HG02642 (cell line): ENCODE results near the gene UQCRHL.

Experiments
- ATAC-seq: cut with Tn5 transposase; IDR thresholded peaks from one replicate; pipeline ENCODE4 v1.9.1; 2021; ENCODE audit warnings: mild to moderate bottlenecking; ENCODE audit not compliant: unreplicated experiment, poor library complexity

The UQCRHL gene

DNA sequence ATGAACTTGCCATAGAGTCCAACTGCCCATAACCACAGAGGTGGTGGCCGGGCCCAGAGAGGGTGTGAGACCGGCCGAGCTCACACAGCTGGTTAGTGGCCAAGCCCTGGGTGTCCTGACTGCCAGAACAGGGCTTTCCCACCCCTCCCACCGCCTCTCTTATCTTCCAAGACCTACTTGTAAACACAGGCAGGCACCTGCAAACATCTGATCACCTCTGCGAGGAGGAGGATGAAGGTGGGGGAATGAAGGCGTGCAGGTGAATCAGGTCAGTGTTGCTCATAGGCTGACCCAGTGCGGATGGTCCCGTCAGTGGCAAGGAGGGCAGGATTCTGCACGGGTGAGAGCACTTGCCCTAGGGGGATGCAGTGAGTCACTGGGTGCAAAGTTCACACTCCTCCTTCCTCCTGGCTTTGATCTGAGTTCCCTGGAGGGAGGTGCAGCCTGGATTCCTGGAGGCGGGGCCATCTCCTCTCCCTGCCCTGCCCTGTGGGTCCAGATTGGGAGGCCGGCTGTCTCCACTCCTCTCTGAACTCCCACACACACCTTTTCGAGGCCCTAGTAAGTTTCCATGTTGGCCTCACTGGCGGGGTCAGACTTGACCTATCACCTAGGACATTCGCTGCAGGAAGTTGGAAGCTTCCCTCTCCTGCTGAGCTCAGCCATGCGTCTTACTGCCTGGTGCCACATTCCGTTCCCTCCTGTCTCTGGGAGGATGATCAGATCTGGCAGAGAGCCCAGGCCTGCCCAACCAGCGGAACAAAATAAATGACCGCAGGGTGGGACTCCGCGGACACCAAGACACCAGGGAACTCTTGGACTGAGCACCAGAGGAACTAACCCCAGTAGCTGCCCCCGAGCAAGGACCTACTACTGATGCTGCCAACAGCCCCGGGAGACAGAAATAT, 7.3 kb downstream of the UQCRHL start:
- no peak for ATAC-seq

DNA sequence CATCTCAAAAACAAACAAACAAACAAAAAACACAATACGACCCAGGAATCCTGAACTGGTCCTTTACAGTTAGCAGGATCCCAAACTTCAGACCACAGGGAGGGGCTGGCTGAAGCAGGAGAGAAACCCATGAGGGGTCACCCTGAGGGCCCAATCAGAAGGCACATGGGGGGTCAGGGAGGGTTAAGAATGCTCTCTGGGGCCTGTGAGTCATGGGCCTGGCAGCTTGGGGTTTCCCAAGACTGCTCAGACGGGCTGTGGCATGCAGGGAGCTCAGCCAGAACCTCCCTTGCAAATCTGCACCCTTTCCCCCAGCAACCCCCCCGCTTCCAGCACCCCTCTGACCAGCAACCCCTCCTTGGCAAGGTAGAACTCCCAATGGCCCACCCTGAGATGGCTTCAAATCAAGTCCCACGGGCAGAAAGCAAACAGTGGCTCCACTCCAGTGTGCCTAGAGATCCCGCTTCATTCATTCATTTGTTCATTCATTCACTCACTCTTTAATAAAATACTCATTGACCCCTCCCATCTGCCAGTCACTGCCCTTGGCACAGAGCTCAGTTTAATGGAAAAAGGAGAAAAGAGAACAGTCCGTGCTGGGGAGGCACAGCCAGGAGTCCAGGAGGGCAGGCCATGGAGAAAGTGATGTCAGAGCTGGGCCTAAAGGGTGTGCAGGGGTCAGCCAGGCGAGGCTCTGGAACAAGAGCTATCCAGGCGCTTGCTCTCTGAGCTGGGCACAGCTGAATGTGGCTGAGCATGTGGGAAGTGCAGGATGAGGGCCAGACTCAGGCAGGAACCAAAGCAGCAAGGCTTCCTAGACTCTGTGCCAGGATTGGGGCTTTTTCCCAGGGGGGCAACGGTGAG, 8.2 kb downstream of the UQCRHL start:
- no peak for ATAC-seq

DNA sequence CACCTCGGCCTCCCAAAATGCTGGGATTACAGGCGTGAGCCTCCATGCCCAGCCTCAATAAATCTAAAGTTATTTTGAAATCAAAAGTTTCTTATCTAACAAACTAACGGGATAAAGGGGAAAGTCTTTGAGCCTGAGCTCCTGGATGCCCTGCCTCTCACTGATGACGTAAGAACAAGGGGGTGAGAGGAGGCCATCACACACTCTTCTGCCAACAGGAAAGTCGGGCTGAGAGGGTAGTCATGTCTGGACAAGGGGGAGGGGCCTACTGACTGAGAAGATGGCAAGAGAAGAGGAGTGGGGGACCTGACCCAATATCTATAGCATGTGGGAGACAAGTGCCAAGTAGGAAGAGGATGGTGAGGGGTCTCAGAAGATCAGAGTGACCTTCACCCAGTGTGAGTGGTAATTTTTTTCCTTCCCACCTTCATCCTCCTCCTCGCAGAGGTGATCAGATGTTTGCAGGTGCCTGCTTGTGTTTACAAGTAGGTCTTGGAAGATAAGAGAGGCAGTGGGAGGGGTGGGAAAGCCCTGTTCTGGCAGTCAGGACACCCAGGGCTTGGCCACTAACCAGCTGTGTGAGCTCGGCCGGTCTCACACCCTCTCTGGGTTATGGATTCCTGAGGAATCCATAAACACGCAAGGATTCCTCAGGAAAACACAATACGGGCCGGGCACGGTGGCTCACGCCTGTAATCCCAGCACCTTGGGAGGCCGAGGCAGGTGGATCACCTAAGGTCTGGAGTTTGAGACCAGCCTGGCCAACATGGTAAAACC, 9.6 kb downstream of the UQCRHL start:
- ATAC-seq, result no peak

DNA sequence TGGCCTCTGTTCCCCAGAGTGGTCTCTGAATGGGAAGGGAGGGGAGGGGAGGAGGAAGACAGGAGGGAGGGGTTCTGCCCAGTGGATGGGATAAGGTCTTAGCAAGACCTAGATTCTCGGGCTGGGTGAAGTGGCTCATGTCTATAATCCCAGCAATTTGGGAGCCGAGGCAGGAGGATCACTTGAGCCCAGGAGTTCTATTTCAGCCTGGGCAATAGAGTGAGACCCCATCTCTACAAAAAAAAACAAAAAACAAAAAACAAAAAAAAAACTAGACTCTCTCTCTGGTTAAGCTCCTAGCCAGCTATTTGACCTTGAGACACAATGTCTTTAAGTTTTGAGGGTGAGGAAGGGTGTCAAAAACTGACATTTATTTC, 11.4 kb downstream of the UQCRHL start:
- no peak for ATAC-seq

DNA sequence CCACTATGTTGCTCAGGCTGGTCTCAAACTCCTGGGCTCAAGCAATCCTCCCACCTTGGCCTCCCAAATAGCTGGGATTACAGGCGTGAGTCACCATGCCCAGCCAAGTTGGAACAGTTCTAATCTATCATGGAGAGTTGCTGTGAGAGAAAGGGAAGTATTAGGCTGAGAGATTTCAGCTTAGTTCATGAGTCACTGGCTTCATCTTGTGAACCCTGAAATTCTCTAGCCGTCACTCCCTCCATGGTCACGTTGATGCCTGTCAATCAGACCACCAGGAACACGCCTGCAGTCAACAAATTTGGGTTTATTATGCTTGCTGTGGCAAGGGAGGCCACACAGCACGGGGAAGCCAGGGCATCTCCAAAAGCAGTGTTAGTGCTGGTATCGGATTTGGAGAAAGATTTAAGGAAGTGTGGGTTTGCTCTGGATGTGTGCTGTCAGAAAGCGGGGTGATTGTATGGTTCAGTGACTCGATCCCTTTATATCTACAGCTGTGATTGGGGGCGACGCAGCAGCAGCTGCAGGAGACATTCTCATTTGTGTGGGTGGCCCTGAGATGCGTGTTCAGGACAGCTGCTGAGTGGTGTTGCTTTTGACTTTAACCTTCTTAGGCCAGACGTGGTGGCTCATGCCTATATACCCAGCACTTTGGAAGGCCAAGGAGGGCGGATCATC, 18.7 kb downstream of the UQCRHL start:
- ATAC-seq, result no peak

DNA sequence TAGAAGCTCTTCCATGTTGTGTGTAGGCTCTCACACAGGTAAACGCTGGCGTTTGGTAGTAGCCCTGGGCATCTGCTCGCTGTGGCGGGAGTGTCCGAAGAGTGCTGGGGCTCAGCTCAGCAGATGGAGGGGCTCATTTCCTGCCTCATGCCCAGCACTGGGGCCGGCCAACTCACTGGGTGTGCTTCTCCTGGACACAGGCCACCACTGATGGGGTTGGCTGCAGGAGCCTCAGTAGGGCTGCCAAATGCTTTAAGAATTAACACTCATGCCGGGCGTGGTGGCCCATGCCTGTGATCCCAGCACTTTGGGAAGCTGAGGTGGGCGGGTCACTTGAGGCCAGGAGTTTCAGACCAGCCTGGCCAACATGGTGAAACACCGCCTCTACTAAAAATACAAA, 20.9 kb downstream of the UQCRHL start:
- ATAC-seq, result no peak

DNA sequence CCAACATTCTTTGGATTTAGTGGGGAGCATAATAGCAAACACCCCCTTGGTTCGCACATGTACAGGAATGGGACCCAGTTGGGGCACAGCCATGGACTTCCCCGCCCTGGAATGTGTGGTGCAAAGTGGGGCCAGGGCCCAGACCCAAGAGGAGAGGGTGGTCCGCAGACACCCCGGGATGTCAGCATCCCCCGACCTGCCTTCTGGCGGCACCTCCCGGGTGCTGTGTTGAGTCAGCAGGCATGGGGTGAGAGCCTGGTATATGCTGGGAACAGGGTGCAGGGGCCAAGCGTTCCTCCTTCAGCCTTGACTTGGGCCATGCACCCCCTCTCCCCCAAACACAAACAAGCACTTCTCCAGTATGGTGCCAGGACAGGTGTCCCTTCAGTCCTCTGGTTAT, 21.8 kb downstream of the UQCRHL start:
- ATAC-seq, result no peak

DNA sequence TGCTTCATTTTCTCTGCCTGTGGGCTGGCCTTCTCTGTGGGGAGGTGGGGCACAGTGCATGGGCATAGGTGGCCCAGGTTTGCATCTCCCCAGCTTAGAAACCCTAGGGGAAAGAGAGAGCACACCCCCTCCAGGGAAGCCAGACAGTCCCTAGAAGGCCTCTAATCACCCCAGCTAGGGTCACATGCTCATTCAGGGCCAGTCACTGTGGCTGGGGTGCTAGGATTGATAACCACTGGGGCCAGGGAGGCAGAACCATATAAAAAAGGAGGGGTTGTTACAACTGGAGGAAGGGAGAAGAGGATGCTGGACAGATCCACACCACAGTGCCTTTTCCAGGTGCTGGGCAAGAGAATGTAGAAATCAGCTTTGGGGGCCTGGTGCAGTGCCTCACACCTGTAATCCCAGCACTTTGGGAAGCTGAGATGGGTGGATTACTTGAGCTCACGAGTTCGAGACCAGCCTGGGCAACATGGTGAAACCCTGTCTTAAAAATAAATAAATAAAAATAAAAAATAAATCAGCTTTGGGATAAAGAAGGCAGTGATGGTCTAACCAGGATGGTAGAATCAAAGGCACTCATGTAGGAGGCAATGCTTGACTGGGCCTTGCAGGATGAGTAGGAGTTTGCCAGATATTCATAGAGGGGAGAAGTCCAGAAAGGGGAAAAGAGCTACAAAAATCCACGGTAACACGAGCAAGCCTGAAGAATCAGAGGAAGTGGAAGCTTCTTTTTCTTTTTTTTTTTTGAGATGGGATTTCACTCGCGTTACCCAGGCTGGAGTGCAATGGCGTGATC, 29.3 kb downstream of the UQCRHL start:
- no peak for ATAC-seq

DNA sequence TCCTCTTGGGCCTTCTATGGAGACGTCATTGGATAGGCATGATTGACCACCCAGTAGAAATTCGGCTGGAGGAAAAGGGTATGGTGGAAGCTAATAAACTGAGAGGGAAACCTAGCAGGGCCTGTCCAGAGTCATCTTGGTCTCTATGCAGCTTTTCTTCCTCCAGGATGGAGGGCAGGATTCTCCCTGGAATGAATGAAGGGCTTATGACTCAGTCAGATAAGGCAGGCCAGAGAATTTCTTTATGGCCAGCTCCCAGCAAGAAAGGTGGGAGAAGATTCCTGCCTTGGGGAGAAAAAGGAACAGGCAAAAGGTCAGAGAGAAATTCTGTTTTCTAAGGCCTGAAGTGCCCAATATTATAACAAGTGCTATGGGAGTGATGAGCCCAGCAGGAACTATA, 31.7 kb downstream of the UQCRHL start:
- no peak for ATAC-seq

DNA sequence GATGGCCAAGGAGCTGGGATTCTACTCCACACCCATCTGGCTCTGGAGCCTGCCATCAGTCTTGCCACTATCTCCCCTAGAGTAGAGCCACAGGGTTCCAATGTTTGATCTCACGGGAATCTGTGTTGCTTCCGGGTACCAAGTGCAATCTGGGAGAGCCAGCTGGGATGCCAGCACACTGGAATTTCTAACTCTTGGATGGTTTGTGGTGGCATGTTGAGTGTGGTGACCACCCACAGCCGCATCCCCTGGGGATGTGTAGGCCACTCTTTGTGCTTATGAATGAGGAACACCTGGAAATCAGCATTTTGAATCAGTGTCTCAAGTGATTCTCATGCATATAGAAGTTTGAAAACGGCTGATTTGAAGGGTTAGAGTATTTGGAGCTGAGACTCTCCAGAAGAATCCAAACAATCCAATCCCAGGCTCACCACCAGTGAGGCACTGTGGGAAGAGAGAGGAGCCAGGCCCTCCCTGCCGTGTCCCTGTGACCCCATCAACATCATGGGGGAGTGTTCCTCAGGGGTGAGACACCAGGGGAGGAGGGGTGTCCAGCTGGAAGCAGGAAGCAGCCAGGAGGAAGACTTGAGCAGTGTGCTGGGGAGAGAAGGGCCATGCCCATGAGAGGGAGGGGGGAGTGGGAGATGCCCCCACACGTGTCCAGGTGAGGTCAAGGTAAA, 35.5 kb downstream of the UQCRHL start:
- no peak for ATAC-seq

DNA sequence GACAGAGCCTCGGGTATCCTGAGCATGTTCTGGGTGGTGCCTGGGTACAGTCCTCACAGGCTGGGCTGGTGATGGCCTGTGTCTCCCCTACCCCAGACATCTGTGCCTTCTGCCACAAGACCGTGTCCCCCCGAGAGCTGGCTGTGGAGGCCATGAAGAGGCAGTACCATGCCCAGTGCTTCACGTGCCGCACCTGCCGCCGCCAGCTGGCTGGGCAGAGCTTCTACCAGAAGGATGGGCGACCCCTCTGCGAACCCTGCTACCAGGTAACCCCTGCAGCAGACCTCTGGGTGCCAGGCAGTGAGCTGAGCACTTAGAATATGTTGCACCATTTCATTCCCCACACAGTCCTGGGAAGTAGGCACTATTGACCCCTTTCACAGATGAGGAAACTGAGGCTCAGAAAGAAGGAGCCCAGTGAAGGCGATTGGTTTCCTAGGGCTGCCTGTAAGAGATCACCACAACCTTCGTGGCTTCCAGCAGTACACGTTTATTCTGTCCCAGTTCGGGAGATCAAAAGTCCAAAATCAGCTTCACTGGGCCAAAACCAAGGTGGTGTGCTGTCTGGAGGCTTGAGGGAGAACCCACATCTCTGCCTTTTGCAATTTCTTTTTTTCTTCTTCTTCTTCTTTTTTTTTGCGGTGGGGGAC, 37.0 kb downstream of the UQCRHL start:
- ATAC-seq, result no peak

DNA sequence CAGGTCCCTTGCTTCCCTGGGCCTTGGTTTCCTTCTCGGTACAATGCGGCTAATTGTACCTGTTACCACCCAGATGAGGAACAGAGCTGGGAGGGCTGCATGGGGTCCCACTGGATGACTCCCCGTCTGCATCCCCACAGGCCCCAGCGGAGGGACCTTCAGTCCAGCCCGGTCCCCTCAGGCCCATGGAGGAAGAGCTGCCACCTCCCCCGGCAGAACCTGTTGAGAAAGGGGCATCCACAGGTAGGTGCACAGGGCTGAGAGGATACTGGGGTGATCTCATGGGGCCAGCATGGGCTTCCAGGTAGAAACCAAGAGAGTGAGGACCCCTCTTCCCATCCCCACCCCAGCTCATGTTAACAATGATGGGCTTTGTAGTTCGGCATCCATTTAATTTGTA, 39.1 kb downstream of the UQCRHL start:
- ATAC-seq, result no peak

DNA sequence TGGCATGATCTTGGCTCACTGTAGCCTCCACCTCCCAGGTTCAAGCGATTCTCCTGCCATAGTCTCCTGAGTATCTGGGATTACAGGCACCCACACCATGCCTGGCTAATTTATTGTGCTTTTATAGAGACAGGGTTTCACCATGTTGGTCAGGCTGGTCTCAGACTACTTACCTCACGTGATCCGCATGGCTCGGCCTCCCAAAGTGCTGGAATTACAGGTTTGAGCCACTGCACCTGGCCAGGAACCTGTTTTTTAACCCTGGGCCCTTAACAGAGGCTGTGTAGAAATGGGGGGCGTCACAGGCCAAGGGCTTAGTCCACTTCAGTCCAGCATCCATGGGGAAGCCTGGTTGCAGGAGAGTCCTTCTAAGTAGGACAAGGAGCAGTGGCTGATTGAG, 39.5 kb downstream of the UQCRHL start:
- no peak for ATAC-seq

DNA sequence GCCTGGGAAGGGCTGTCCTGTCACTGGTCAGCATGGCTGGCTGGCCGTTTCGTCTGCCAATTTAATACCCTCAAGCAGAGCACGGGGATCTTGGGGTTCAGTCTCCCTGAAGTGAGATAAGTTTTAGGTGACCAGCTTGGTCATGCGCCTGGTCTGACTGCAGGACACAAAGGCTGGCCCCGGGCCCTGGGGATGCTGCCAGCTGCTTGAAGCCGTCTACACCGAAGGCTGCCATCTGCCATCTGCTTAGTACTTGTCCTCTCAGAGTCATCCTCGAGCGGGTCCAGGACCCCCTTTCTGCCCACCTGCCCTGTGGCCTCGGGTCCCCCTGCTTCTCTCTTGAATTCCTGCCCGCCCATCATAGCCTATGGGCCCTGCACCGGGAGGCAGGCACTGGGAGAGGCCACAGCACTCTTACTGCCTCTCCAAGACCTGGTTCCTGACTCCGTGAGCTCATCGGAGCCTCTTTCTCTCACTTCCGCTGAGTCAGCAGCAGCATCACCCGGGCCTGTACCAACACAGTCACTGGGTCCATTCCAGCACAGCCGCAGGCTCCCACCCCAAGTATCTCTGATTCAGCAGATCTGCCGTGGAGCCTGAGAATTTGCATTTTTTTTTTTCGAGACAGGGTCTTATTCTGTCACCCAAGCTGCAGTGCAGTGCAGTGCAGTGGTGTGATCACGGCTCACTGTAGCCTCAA, 41.8 kb downstream of the UQCRHL start:
- no peak for ATAC-seq

DNA sequence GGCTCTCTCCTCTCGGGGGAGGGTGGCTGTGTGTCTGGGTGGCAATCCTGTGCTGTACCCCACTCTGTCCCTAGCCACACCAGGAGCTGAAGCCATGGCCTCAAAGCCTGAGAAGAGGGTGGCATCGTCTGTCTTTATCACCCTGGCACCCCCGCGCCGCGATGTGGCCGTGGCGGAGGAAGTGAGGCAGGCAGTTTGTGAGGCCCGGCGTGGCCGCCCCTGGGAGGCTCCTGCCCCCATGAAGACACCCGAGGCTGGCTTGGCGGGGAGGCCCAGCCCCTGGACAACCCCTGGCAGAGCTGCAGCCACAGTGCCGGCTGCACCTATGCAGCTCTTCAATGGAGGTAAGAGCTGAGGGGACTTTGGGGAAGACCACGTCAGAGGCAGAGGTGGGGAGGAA, 42.6 kb downstream of the UQCRHL start:
- ATAC-seq, result no peak

DNA sequence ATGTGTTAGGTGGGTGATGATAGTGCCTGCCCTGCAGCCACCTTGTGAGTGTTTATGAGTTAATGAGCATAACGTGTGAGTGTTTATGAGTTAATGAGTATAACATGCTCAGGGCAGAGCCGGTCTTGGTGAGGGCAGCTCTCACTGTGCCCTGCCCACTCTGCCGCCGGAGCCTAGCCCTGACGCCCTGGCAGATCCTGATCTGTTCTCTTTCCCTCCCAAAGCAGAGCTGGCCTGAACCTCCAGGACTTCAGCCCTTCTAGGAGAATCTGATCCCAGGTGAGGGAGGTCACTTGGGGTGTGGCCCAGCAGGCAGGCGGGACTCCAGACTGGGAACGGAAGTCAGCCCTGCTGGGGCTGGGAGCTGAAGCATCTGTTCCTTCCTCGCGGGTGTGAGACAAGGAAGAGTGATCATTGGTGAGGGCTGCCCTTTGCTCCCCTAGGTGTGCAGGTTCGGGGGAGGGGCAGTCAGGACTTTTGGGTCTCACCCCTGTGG, 43.1 kb downstream of the UQCRHL start:
- no peak for ATAC-seq

DNA sequence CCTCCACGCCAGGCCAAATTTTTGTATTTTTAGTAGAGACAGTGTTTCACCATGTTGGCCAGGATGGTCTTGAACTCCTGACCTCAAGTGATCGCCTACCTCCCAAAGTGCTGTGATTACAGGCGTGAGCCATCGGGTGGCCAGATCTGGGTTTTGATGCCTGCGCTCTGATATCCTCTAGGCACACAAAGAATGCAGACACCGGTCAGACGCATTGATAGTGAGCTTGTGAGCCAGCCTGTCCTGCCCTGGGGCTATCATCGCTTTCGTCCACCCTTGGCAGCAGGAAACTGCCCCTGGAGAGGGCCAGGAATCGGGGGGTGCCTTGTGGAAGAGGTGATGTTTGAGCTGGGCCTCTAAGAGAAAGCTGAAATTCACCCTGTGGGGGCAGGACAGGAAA, 44.9 kb downstream of the UQCRHL start:
- no peak for ATAC-seq
